GM12865 (cell line): ENCODE measurements around the gene ACTN4.
A peak's percentile ranks its signal among the peaks of the same experiment; 100 is the strongest.

Experiments
- DNase-seq: peaks from one replicate; pipeline ENCODE4 v3.0.0; 2010; ENCODE audit warnings: low read depth
- H3K4me3 ChIP-seq: 2 replicates; pipeline ENCODE4 v1.5.1; 2011; ENCODE audit warnings: mild to moderate bottlenecking, low read depth, low read length, control low read depth
- TF ChIP-seq, protein P1 (sequence below): IDR thresholded peaks from 2 replicates; pipeline ENCODE4 v1.5.1; 2011; ENCODE audit warnings: low read length, control low read depth, low read depth, inconsistent platforms; ENCODE audit not compliant: insufficient read depth; ENCODE audit errors: missing control alignments

ACTN4 gene

DNA sequence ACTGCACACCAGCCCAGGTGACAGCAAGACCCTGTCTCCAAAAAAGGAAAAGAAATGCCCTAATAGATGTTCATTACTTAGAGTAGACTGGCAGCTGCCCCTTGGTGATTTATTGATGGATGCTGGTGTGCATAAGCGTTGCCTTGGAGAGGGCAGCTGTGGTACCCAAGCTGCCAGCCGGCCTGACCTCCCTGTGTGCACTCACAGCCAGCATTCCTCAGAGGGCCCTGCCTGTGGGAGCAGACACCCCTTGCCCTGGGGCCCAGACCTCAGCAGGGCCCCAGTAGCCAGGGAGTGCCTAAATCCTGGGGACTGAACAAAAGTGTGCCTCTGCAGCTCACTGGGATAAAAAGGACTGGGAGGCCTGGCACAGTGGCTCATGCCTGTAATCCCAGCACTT, 7.8 kb upstream of the ACTN4 start:
- TF ChIP-seq, protein P1, sequence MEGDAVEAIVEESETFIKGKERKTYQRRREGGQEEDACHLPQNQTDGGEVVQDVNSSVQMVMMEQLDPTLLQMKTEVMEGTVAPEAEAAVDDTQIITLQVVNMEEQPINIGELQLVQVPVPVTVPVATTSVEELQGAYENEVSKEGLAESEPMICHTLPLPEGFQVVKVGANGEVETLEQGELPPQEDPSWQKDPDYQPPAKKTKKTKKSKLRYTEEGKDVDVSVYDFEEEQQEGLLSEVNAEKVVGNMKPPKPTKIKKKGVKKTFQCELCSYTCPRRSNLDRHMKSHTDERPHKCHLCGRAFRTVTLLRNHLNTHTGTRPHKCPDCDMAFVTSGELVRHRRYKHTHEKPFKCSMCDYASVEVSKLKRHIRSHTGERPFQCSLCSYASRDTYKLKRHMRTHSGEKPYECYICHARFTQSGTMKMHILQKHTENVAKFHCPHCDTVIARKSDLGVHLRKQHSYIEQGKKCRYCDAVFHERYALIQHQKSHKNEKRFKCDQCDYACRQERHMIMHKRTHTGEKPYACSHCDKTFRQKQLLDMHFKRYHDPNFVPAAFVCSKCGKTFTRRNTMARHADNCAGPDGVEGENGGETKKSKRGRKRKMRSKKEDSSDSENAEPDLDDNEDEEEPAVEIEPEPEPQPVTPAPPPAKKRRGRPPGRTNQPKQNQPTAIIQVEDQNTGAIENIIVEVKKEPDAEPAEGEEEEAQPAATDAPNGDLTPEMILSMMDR: no peak
- H3K4me3 ChIP-seq: no peak overlapping the region
- DNase-seq: no peak

DNA sequence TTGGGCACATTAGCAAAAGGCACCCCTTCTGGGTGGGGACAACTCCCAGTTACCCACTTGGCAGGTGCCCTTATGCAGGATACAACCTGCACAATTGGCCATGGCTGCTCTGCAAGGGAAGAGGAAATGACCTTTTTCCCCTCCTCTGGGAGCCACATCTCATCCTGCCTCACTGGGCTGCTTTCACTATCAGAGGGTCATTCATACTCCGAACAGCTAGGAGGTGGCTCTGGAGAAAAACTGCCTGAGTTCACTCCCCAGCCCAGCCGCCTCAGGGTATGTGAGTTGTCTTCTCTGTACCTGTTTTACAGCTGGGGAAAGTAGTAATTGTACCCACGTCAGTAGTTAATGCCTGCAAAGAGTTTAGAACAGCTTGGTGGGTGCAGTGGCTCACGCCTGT, 7.1 kb upstream of the ACTN4 start:
- TF ChIP-seq, protein P1: no peak
- DNase-seq: no peak
- H3K4me3 ChIP-seq: no peak overlapping the region

DNA sequence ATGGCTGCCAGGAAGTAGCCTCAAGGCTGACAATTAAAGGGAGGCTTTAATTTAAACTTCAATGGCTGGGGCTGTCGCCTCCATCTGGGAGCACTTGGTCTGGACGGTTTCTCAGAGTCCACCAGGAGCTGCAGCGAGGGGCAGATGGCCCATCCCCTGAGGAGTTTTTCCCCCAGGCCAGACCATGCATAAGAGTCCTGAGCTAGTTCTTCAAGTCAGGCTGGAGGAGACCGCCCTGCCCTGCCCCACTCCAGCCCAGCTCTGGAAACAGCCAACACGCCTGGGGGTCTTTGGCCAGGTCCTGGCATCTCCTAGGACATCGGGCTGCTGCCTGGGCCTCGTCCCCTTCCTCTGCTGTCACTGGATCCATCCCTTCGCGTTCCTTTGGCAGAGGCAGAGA, 5.3 kb upstream of the ACTN4 start:
- no peak for DNase-seq
- H3K4me3 ChIP-seq: no peak overlapping the region
- TF ChIP-seq, protein P1: no peak

DNA sequence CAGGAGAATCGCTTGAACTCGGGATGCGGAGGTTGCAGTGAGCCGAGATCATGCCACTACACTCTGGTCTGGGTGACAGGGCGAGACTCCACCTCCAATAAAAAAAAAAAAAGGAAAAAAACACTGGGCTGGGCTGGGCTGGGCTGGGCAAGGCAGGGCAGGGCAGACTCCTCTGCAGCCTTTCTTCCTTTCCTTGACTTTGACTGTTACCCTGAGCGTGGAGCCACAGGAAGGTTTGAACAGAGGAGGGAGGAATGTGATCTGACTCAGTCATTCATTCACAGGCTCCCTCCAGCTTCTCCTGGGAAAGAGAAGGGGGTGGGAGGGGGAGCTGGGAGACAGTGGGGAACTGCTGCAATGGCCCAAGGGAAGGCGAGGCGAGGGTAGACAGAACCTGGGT, 2.7 kb upstream of the ACTN4 start:
- TF ChIP-seq, protein P1: no peak
- no peak for DNase-seq
- H3K4me3 ChIP-seq: no peak overlapping the region

DNA sequence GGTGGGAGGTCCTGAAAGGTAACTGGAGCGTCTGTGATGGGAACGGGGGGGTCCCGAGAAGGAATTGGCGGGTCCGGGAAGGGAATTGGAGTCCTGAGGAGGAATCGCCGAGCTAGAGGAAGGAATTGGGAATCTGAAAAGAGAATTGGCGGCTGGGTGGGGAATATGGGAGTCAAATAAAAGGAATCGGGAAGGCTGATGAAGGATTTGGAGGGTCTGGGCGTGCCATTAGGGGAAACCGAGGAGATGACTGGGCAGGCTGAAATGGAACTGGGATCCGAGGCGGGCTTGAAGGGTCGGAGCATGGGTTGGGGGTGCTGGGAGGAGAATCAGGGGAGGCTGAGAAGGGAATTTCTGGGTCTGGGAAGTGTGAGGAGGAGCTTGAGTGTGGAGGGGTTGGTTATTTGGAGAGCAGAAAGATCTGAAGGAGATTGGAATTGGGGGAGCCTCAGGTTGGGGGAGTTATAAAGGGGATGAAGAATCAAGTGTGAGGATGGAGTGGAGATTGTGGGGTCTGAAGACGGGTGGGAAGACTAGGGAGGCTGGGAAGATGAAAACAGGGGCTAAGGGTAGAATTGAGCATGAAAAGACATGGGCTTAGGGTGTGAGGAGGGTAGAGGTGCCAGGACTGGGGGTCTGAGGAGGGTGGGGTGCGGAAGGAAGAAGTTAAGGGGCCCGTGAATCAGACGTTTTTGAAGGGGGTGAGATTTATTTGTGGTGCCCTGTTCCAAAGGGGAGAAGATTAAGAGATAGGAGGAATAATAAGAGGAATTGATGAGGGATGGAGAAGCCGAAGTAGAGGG, 718 bp downstream of the ACTN4 start:
- no peak for DNase-seq
- H3K4me3 ChIP-seq: peak overlapping the region; percentile 97
- TF ChIP-seq, protein P1: no peak

DNA sequence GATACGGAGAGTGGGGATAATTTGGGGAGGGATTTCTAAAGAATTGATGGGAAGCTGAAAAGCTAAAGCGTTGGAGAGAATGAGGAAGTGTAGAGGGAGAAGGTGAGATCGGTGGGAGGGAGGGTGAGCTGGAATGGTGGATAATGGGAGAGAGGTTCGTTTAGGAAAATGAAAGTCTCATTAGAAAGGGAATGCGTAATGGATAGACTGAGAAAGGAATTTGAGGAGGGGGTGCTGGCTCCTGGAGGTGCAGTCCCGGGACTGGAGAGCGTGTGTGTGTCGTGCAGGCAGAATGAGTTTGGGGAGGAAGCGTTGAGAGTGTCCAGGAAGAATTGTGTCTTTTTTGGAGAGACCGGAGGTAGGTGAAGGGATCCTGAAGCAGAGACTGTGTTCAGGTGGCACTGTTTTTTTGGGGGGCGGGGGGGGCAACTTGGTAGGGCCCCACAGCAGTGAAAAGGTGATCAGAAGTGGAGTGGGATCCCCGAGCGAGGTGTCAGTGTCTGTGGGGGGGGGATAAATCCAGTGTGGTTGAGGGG, 1.4 kb downstream of the ACTN4 start:
- TF ChIP-seq, protein P1: no peak
- no peak for DNase-seq
- peak overlapping the region; percentile 97 for H3K4me3 ChIP-seq
